K562 (cell line): ENCODE results near the gene PHETA1. TPM values are rescaled to one million over a fixed set of nuclear protein-coding genes. Genes with fewer than 3 reads are reported as not detected.

Experiments
- ARHGAP35 ChIP-seq: fragments of 450-650 bp; IDR thresholded peaks from 2 replicates; pipeline ENCODE4 v1.6.1; 2018; ENCODE audit not compliant: partially characterized antibody
- ARNT ChIP-seq, 2 experiments: fragments of 450-650 bp; IDR thresholded peaks; 2 replicates each; pipeline ENCODE4 v1.6.1; 2016; ENCODE audit warnings: mild to moderate bottlenecking in 1 of 2
- CREB1 ChIP-seq, 2 experiments: sonication (generic) in 1 of 2; formaldehyde crosslinking in 1 of 2; IDR thresholded peaks; 2 replicates each; pipeline versions ENCODE4 v1.6.1 to v1.8.0; 2012 to 2022; ENCODE audit warnings: inconsistent platforms in 1 of 2, mild to moderate bottlenecking in 1 of 2, missing genetic modification reagents in 1 of 2, moderate library complexity in 1 of 2
- DNMT1 ChIP-seq: fragments of 450-650 bp; IDR thresholded peaks from 2 replicates; pipeline ENCODE4 v1.6.1; 2016; ENCODE audit warnings: antibody characterized with exemption, mild to moderate bottlenecking
- ESRRB ChIP-seq: fragments of 250-450 bp; sonication (Bioruptor Pico); IDR thresholded peaks from 2 replicates; pipeline ENCODE4 v1.5.0; 2020; ENCODE audit warnings: mild to moderate bottlenecking, moderate library complexity, borderline replicate concordance
- HNRNPUL1 ChIP-seq: fragments of 200-400 bp; formaldehyde crosslinking; IDR thresholded peaks from 2 replicates; pipeline ENCODE4 v1.6.1; 2017; ENCODE audit warnings: low read length
- HOXB6 ChIP-seq: fragments of 250-450 bp; sonication (Bioruptor Pico); IDR thresholded peaks from 2 replicates; pipeline ENCODE4 v1.5.1; 2022; ENCODE audit warnings: mild to moderate bottlenecking, borderline replicate concordance
- LEF1 ChIP-seq: fragments of 450-650 bp; IDR thresholded peaks from 2 replicates; pipeline ENCODE4 v1.6.1; 2016; ENCODE audit warnings: mild to moderate bottlenecking
- MAFF ChIP-seq: IDR thresholded peaks from 2 replicates; pipeline ENCODE4 v1.6.1; 2012; ENCODE audit warnings: low read length, improper control_type of control experiment
- MTA3 ChIP-seq: fragments of 450-650 bp; formaldehyde crosslinking; IDR thresholded peaks from 2 replicates; pipeline ENCODE4 v1.6.1; 2017; ENCODE audit warnings: mild to moderate bottlenecking, borderline replicate concordance
- MTF1 ChIP-seq: fragments of 250-450 bp; sonication (Bioruptor Pico); IDR thresholded peaks from 2 replicates; pipeline ENCODE4 v1.9.0; 2021; ENCODE audit warnings: moderate library complexity, mild to moderate bottlenecking, inconsistent platforms, borderline replicate concordance
- NFXL1 ChIP-seq: fragments of 450-650 bp; formaldehyde crosslinking; IDR thresholded peaks from 2 replicates; pipeline ENCODE4 v1.4.0; 2021; ENCODE audit warnings: mild to moderate bottlenecking
- PPARD ChIP-seq: fragments of 250-450 bp; sonication (Bioruptor Pico); IDR thresholded peaks from 2 replicates; pipeline ENCODE4 v1.8.0; 2022; ENCODE audit warnings: inconsistent platforms, mild to moderate bottlenecking, moderate library complexity
- PYGO2 ChIP-seq: fragments of 450-650 bp; IDR thresholded peaks from 2 replicates; pipeline ENCODE4 v1.6.1; 2016; ENCODE audit warnings: mild to moderate bottlenecking, missing genetic modification characterization, moderate library complexity, missing compliant biosample characterization
- SFPQ ChIP-seq: fragments of 200-400 bp; formaldehyde crosslinking; IDR thresholded peaks from 2 replicates; pipeline ENCODE4 v1.6.1; 2017; ENCODE audit warnings: mild to moderate bottlenecking, low read depth, low read length, moderate library complexity
- SIX5 ChIP-seq, 2 experiments: IDR thresholded peaks; 2 replicates each; pipeline ENCODE4 v1.6.1; 2011; ENCODE audit warnings: low read length in 2 of 2, borderline replicate concordance in 1 of 2, low read depth in 1 of 2, mild to moderate bottlenecking in 1 of 2, moderate library complexity in 1 of 2; ENCODE audit not compliant: insufficient read depth in 1 of 2
- SMAD4 ChIP-seq: fragments of 250-450 bp; sonication (Bioruptor Pico); conservative IDR thresholded peaks from 2 replicates; pipeline ENCODE4 v1.8.0; 2021; ENCODE audit warnings: inconsistent platforms, mild to moderate bottlenecking, moderate library complexity
- SMARCA5 ChIP-seq: fragments of 450-650 bp; IDR thresholded peaks from 2 replicates; pipeline ENCODE4 v1.6.1; 2016
- SREBF1 ChIP-seq: fragments of 150-350 bp; IDR thresholded peaks from 2 replicates; pipeline ENCODE4 v1.6.1; 2014; ENCODE audit warnings: antibody characterized with exemption, low read depth, low read length, borderline replicate concordance
- TEAD4 ChIP-seq, 2 experiments: sonication (generic) in 1 of 2; formaldehyde crosslinking in 1 of 2; IDR thresholded peaks; 2 replicates each; pipeline versions ENCODE4 v1.6.1 to v1.8.0; 2012 to 2022; ENCODE audit warnings: borderline replicate concordance in 1 of 2, inconsistent platforms in 1 of 2, low read length in 1 of 2, mild to moderate bottlenecking in 1 of 2, missing genetic modification reagents in 1 of 2
- UBTF ChIP-seq, 2 experiments: IDR thresholded peaks; 2 replicates each; pipeline ENCODE4 v1.6.1; 2012; ENCODE audit warnings: improper control_type of control experiment in 2 of 2, low read depth in 2 of 2, low read length in 2 of 2, borderline replicate concordance in 1 of 2
- ZNF384 ChIP-seq: IDR thresholded peaks from 2 replicates; pipeline ENCODE4 v1.6.1; 2012; ENCODE audit warnings: low read depth, low read length, improper control_type of control experiment
- ZNF77 ChIP-seq: fragments of 250-450 bp; sonication (Bioruptor Pico); IDR thresholded peaks from 2 replicates; pipeline ENCODE4 v1.5.0; 2020
- polyA plus RNA-seq, 8 experiments: library from polyadenylated mRNA; depleted of rRNA in 4 of 8; stranded (reverse) in 5 of 8; unstranded in 3 of 8; fragments of >200 nt; fragmentation: Nextera tagmentation in 2 of 8; fragmentation: Illumina TruSeq in 1 of 8; extraction: Ambion mirVana in 2 of 8; extraction: Trizol in 1 of 8; gene quantifications; 2 replicates each; pipeline versions ENCODE4 v1.2.1 to v1.2.3, GENCODE V29; 2011 to 2014; ENCODE audit warnings: inconsistent platforms in 1 of 8, missing spikeins in 1 of 8
- total RNA-seq, 7 experiments: library from RNA; depleted of rRNA in 6 of 7; stranded (reverse); fragments of >200 nt in 6 of 7; fragmentation: Illumina TruSeq in 2 of 7; extraction: Trizol in 2 of 7; gene quantifications; 2 replicates each; pipeline versions ENCODE4 v1.2.1 to v1.2.3, GENCODE V29; 2011 to 2021; ENCODE audit warnings: low replicate concordance in 1 of 7

Gene PHETA1
- total and polyA plus RNA-seq, 9 of the 15 experiments (the other 6 are each of a cell fraction or from before 2014, with no cell fraction given): 0.03 to 12.4 (median 3.0) TPM

- TF ChIP-seq SFPQ (no peak), DNMT1 (no peak), SIX5 (IDR thresholded peaks at IDR 0.05; ENCODE audit: borderline replicate concordance in 1 of 2, insufficient read depth in 1 of 2, low read depth in 1 of 2, low read length in 2 of 2) (no peak), NFXL1 (CRISPR knock-in tag) (no peak), PYGO2 (tag) (no peak), MTA3 (peak; percentile 56; the same call in 1 of the 2 replicates), UBTF (IDR thresholded peaks at IDR 0.05; ENCODE audit: borderline replicate concordance in 1 of 2, low read depth in 2 of 2, low read length in 2 of 2) (peak in 1 of 2 experiments; percentile 3; a peak in 1 of 4 replicates), HOXB6 (no peak), SMARCA5 (no peak), PPARD (no peak), MTF1 (CRISPR knock-in tag) (no peak), ESRRB (CRISPR knock-in tag) (no peak), CREB1 (IDR thresholded peaks at IDR 0.05) (peak; percentile 65), CREB1 (CRISPR knock-in tag; IDR thresholded peaks at IDR 0.05) (0 out of 2 replicates have a peak, but pooled peaks have one; percentile 65), TEAD4 (IDR thresholded peaks at IDR 0.05; ENCODE audit: low read length) (peak; percentile 68; the same call in 1 of the 2 replicates), TEAD4 (CRISPR knock-in tag; IDR thresholded peaks at IDR 0.05; ENCODE audit: borderline replicate concordance) (no peak), HNRNPUL1 (no peak), ARNT (IDR thresholded peaks at IDR 0.05) (no peak), MAFF (no peak), ZNF77 (CRISPR knock-in tag) (no peak), SMAD4 (CRISPR knock-in tag) (peak; percentile 75), ZNF384 (peak; percentile 50; the same call in 1 of the 2 replicates), SREBF1 (no peak), LEF1 (no peak), ARHGAP35 (no peak)
Measured at GRCh38 chr12:111405149-111405858, 36.4 kb upstream of the PHETA1 start (continued).
